SU-DHL-6 (cell line): ENCODE measurements around the gene CDV3.

Experiments
- EZH2phosphoT487 ChIP-seq: fragments of 200-600 bp; sonication (generic), shearing (Covaris generic); conservative IDR thresholded peaks from 2 replicates; pipeline ENCODE4 v1.6.1; 2018; ENCODE audit warnings: mild to moderate bottlenecking, antibody characterized with exemption, low read length, moderate library complexity, mixed read lengths
- TF ChIP-seq, protein P1 (sequence below): fragments of 200-600 bp; sonication (generic); IDR thresholded peaks from one replicate; pipeline ENCODE4 v1.5.1; 2017; ENCODE audit warnings: antibody characterized with exemption, mild to moderate bottlenecking, low read length, moderate library complexity; ENCODE audit not compliant: insufficient read depth, poor library complexity, severe bottlenecking

GRCh38 chr3:133620066-133620784 lies 46.7 kb downstream of the CDV3 start:
- TF ChIP-seq, protein P1, sequence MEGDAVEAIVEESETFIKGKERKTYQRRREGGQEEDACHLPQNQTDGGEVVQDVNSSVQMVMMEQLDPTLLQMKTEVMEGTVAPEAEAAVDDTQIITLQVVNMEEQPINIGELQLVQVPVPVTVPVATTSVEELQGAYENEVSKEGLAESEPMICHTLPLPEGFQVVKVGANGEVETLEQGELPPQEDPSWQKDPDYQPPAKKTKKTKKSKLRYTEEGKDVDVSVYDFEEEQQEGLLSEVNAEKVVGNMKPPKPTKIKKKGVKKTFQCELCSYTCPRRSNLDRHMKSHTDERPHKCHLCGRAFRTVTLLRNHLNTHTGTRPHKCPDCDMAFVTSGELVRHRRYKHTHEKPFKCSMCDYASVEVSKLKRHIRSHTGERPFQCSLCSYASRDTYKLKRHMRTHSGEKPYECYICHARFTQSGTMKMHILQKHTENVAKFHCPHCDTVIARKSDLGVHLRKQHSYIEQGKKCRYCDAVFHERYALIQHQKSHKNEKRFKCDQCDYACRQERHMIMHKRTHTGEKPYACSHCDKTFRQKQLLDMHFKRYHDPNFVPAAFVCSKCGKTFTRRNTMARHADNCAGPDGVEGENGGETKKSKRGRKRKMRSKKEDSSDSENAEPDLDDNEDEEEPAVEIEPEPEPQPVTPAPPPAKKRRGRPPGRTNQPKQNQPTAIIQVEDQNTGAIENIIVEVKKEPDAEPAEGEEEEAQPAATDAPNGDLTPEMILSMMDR, result no peak
- TF ChIP-seq EZH2phosphoT487, result no peak
